PC-9 (cell line): Measurements from ENCODE around the gene NSF.

Experiments
- EZH2 ChIP-seq: fragments of 200-600 bp; sonication (generic); IDR thresholded peaks from 2 replicates; pipeline ENCODE4 v1.8.0; 2017; ENCODE audit warnings: antibody characterized with exemption, low read depth
- TF ChIP-seq, protein P1 (sequence below): fragments of 200-600 bp; sonication (generic); conservative IDR thresholded peaks from 2 replicates; pipeline ENCODE4 v1.6.1; 2017; ENCODE audit warnings: mixed run types, antibody characterized with exemption, mild to moderate bottlenecking, moderate library complexity

GRCh38 chr17:46753776-46754175 is 163.3 kb downstream of the NSF start:
- TF ChIP-seq, protein P1, sequence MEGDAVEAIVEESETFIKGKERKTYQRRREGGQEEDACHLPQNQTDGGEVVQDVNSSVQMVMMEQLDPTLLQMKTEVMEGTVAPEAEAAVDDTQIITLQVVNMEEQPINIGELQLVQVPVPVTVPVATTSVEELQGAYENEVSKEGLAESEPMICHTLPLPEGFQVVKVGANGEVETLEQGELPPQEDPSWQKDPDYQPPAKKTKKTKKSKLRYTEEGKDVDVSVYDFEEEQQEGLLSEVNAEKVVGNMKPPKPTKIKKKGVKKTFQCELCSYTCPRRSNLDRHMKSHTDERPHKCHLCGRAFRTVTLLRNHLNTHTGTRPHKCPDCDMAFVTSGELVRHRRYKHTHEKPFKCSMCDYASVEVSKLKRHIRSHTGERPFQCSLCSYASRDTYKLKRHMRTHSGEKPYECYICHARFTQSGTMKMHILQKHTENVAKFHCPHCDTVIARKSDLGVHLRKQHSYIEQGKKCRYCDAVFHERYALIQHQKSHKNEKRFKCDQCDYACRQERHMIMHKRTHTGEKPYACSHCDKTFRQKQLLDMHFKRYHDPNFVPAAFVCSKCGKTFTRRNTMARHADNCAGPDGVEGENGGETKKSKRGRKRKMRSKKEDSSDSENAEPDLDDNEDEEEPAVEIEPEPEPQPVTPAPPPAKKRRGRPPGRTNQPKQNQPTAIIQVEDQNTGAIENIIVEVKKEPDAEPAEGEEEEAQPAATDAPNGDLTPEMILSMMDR: no peak
- no peak for TF ChIP-seq EZH2
